WTC11 (cell line): ENCODE data around the gene ZMIZ1. TPM values are rescaled to one million over a fixed set of nuclear protein-coding genes. Genes with fewer than 3 reads are reported as not detected.

Experiments used
- ATAC-seq: fragments of 200-7000 bp; cut with Tn5 transposase; 2 replicates; pipeline ENCODE4 v1.10.0; 2021; ENCODE audit warnings: mild to moderate bottlenecking, moderate library complexity
- CTCF ChIA-PET: fragments of 300-600 bp; sonication (Branson Sonifier 250); formaldehyde crosslinking; loops from one replicate; lab custom pipeline; 2021; ENCODE audit warnings: antibody characterized with exemption; lab: Charles Lee
- POLR2A ChIA-PET: fragments of 350-600 bp; sonication (Branson Sonifier 250); formaldehyde crosslinking; loops from one replicate; lab custom pipeline; 2021; ENCODE audit warnings: antibody characterized with exemption; lab: Charles Lee
- DNase-seq: peaks from one replicate; pipeline ENCODE4 v3.0.0; 2021; ENCODE audit warnings: low spot score
- H3K27ac Mint-ChIP-seq: 2 replicates; pipeline ENCODE4 v1.8.0; 2021; ENCODE audit warnings: mixed read lengths
- H3K27me3 Mint-ChIP-seq: 2 replicates; pipeline ENCODE4 v1.8.0; 2021; ENCODE audit warnings: low read depth, mild to moderate bottlenecking, moderate library complexity, mixed read lengths
- H3K36me3 Mint-ChIP-seq: 2 replicates; pipeline ENCODE4 v1.8.0; 2021; ENCODE audit warnings: mixed read lengths
- H3K4me1 Mint-ChIP-seq: 2 replicates; pipeline ENCODE4 v1.8.0; 2022; ENCODE audit warnings: mixed read lengths
- H3K4me3 Mint-ChIP-seq: 2 replicates; pipeline ENCODE4 v1.8.0; 2021; ENCODE audit warnings: mild to moderate bottlenecking, moderate library complexity, mixed read lengths
- H3K9me3 Mint-ChIP-seq: 2 replicates; pipeline ENCODE4 v1.8.0; 2021; ENCODE audit warnings: mixed read lengths
- AFF4 ChIP-seq: sonication (generic); formaldehyde crosslinking; IDR thresholded peaks from 2 replicates; pipeline ENCODE4 v1.8.1; 2023; ENCODE audit warnings: mild to moderate bottlenecking, missing genetic modification reagents, borderline replicate concordance
- ARID4B ChIP-seq: sonication (generic); formaldehyde crosslinking; IDR thresholded peaks from 2 replicates; pipeline ENCODE4 v1.8.0; 2023; ENCODE audit warnings: missing genetic modification reagents, mild to moderate bottlenecking, borderline replicate concordance
- ATF1 ChIP-seq: sonication (generic); formaldehyde crosslinking; IDR thresholded peaks from 2 replicates; pipeline ENCODE4 v1.8.1; 2023; ENCODE audit warnings: mild to moderate bottlenecking, moderate library complexity, missing genetic modification reagents
- CBFB ChIP-seq: sonication (generic); formaldehyde crosslinking; IDR thresholded peaks from 2 replicates; pipeline ENCODE4 v1.8.1; 2022; ENCODE audit warnings: mild to moderate bottlenecking, low read depth, missing genetic modification reagents
- E2F5 ChIP-seq: sonication (generic); formaldehyde crosslinking; IDR thresholded peaks from 2 replicates; pipeline ENCODE4 v1.8.1; 2022; ENCODE audit warnings: mild to moderate bottlenecking, moderate library complexity, missing genetic modification reagents
- EMX1 ChIP-seq: fragments of 250-450 bp; sonication (Bioruptor Pico); IDR thresholded peaks from 2 replicates; pipeline ENCODE4 v1.8.0; 2021; ENCODE audit warnings: mild to moderate bottlenecking
- GABPB1 ChIP-seq: sonication (generic); formaldehyde crosslinking; IDR thresholded peaks from 2 replicates; pipeline ENCODE4 v1.8.1; 2023; ENCODE audit warnings: mild to moderate bottlenecking, missing genetic modification reagents
- HMGXB4 ChIP-seq: sonication (generic); formaldehyde crosslinking; IDR thresholded peaks from 2 replicates; pipeline ENCODE4 v1.8.1; 2023; ENCODE audit warnings: mild to moderate bottlenecking, moderate library complexity, missing genetic modification reagents
- NR3C1 ChIP-seq: sonication (generic); formaldehyde crosslinking; conservative IDR thresholded peaks from 2 replicates; pipeline ENCODE4 v1.8.1; 2023; ENCODE audit warnings: low read depth, mild to moderate bottlenecking, missing genetic modification reagents
- PREB ChIP-seq: sonication (generic); formaldehyde crosslinking; IDR thresholded peaks from 2 replicates; pipeline ENCODE4 v1.8.1; 2022; ENCODE audit warnings: mild to moderate bottlenecking, missing genetic modification reagents, moderate library complexity, borderline replicate concordance
- STAT6 ChIP-seq: sonication (generic); formaldehyde crosslinking; conservative IDR thresholded peaks from 2 replicates; pipeline ENCODE4 v1.8.1; 2023; ENCODE audit warnings: mild to moderate bottlenecking, low read depth, missing genetic modification reagents, moderate library complexity
- TCF7 ChIP-seq: sonication (generic); formaldehyde crosslinking; IDR thresholded peaks from 2 replicates; pipeline ENCODE4 v1.8.0; 2022; ENCODE audit warnings: mild to moderate bottlenecking, low read depth, missing genetic modification reagents, moderate library complexity
- TEAD1 ChIP-seq: sonication (generic); formaldehyde crosslinking; IDR thresholded peaks from 2 replicates; pipeline ENCODE4 v1.8.0; 2022; ENCODE audit warnings: mild to moderate bottlenecking, missing genetic modification reagents
- ZNF512 ChIP-seq: sonication (generic); formaldehyde crosslinking; IDR thresholded peaks from 2 replicates; pipeline ENCODE4 v1.8.1; 2022; ENCODE audit warnings: missing genetic modification reagents, borderline replicate concordance
- total RNA-seq: library from RNA; stranded (reverse); gene quantifications from 3 replicates; pipeline ENCODE4 v1.2.3, GENCODE V29; 2021

ZMIZ1 gene
- total RNA-seq, 1 experiment from 2014 or later: 44.4 TPM

GRCh38 chr10:79249186-79250121, 180.7 kb downstream of the ZMIZ1 start (continued):
- TF ChIP-seq STAT6 (CRISPR knock-in tag) (no peak), NR3C1 (CRISPR knock-in tag) (no peak), GABPB1 (CRISPR knock-in tag) (no peak)
- TF ChIP-seq, all 79 proteins: peak for 0

- CTCF ChIA-PET: no interaction called here
- POLR2A ChIA-PET: no interaction called here
- DNase-seq (no peak), ATAC-seq (no peak)
- TF ChIP-seq AFF4 (CRISPR knock-in tag) (no peak), ARID4B (no peak), PREB (no peak), EMX1 (CRISPR knock-in tag) (no peak), ZNF512 (CRISPR knock-in tag) (no peak), CBFB (CRISPR knock-in tag) (no peak), TEAD1 (CRISPR knock-in tag) (no peak), ATF1 (no peak), HMGXB4 (CRISPR knock-in tag) (no peak), E2F5 (no peak), TCF7 (CRISPR knock-in tag) (no peak)
- Mint-ChIP-seq H3K27ac (no peak overlapping the region), H3K9me3 (no peaks in the 10 kb centered on the region), H3K4me1 (peaks cover 6% of the 10 kb centered on the region), H3K4me3 (no peak overlapping the region), H3K27me3 (peaks cover 5% of the 10 kb centered on the region), H3K36me3 (no peaks in the 10 kb centered on the region)
Measured at GRCh38 chr10:79250259-79250658, 181.5 kb downstream of the ZMIZ1 start.
